IMR-90 (cell line): ENCODE data around the gene KLHDC7B. TPM values are rescaled to one million over a fixed set of nuclear protein-coding genes. Genes with fewer than 3 reads are reported as not detected.

Experiments used
- ATAC-seq: fragments of 200-7000 bp; cut with Tn5 transposase; 2 replicates; pipeline ENCODE4 v1.9.1; 2020; ENCODE audit warnings: low read depth, mild to moderate bottlenecking, moderate library complexity
- BruUV-seq: library from RNA; stranded (reverse); fragments of 400-500 nt; replicated peaks from 2 replicates; lab custom pipeline; 2021; lab: Mats Ljungman, UMichigan
- CTCF ChIA-PET: fragments of 300-600 bp; formaldehyde crosslinking; extraction: SDS; loops from one replicate; lab custom pipeline; 2021; ENCODE audit warnings: antibody characterized with exemption; lab: Yijun Ruan, JAX
- POLR2A ChIA-PET: fragments of 300-600 bp; sonication (Branson Sonifier 250); formaldehyde crosslinking; loops from one replicate; lab custom pipeline; 2022; ENCODE audit warnings: antibody characterized with exemption; ENCODE audit not compliant: unreplicated experiment; lab: Charles Lee
- DNase-seq: peaks from one replicate; pipeline ENCODE4 v3.0.0; 2013
- H2AFZ ChIP-seq: replicated peaks from 2 replicates; pipeline ENCODE3; 2013; ENCODE audit warnings: low read length, mild to moderate bottlenecking; ENCODE audit not compliant: poor library complexity
- H2AK5ac ChIP-seq: 2 replicates; pipeline ENCODE4 v1.6.1; 2013; ENCODE audit warnings: low read depth, low read length, inconsistent platforms
- H2AK9ac ChIP-seq: replicated peaks from 2 replicates; pipeline ENCODE3; 2013; ENCODE audit warnings: mild to moderate bottlenecking, low read depth, low read length, moderate library complexity; ENCODE audit not compliant: poor library complexity
- H2BK120ac ChIP-seq: 2 replicates; pipeline ENCODE4 v1.6.1; 2013; ENCODE audit warnings: low read depth, low read length, inconsistent platforms
- H2BK15ac ChIP-seq: 3 replicates; pipeline ENCODE4 v1.6.1; 2013; ENCODE audit warnings: low read depth, low read length, inconsistent platforms
- H2BK20ac ChIP-seq: 2 replicates; pipeline ENCODE4 v1.6.1; 2013; ENCODE audit warnings: low read depth, mild to moderate bottlenecking, inconsistent platforms, low read length, moderate library complexity
- H2BK5ac ChIP-seq: 2 replicates; pipeline ENCODE4 v1.6.1; 2013; ENCODE audit warnings: mild to moderate bottlenecking, low read depth, low read length, inconsistent platforms; ENCODE audit not compliant: poor library complexity, severe bottlenecking
- H3K14ac ChIP-seq: replicated peaks from 2 replicates; pipeline ENCODE4 v1.6.1; 2013; ENCODE audit warnings: low read depth, low read length, inconsistent platforms
- H3K18ac ChIP-seq: 2 replicates; pipeline ENCODE4 v1.6.1; 2013; ENCODE audit warnings: low read depth, low read length, control low read depth
- H3K23ac ChIP-seq: 2 replicates; pipeline ENCODE4 v1.6.1; 2013; ENCODE audit warnings: low read depth, low read length, inconsistent platforms
- H3K27ac ChIP-seq: 2 replicates; pipeline ENCODE4 v1.5.1; 2013; ENCODE audit warnings: mild to moderate bottlenecking, control low read depth, low read length; ENCODE audit not compliant: insufficient read depth
- H3K27me3 ChIP-seq: 2 replicates; pipeline ENCODE4 v1.6.1; 2013; ENCODE audit warnings: low read length; ENCODE audit not compliant: control insufficient read depth, insufficient read depth
- H3K36me3 ChIP-seq: 2 replicates; pipeline ENCODE4 v1.6.1; 2013; ENCODE audit warnings: low read length, mixed read lengths; ENCODE audit not compliant: control insufficient read depth, insufficient read depth
- H3K4ac ChIP-seq: 2 replicates; pipeline ENCODE4 v1.6.1; 2013; ENCODE audit warnings: low read depth, low read length, inconsistent platforms
- H3K4me1 ChIP-seq: 2 replicates; pipeline ENCODE4 v1.6.1; 2013; ENCODE audit warnings: low read length, mixed read lengths; ENCODE audit not compliant: control insufficient read depth, insufficient read depth
- H3K4me2 ChIP-seq: 2 replicates; pipeline ENCODE4 v1.6.1; 2013; ENCODE audit warnings: low read depth, mild to moderate bottlenecking, control low read depth, low read length, moderate library complexity
- H3K4me3 ChIP-seq: 2 replicates; pipeline ENCODE4 v1.5.1; 2013; ENCODE audit warnings: low read depth, mild to moderate bottlenecking, control low read depth, low read length, moderate library complexity; ENCODE audit not compliant: insufficient read depth
- H3K56ac ChIP-seq: 2 replicates; pipeline ENCODE4 v1.6.1; 2013; ENCODE audit warnings: low read length, inconsistent platforms; ENCODE audit not compliant: insufficient read depth; ENCODE audit errors: extremely low read depth
- H3K79me1 ChIP-seq, 2 experiments: 2 replicates each; pipeline ENCODE4 v1.6.1; 2013; ENCODE audit warnings: low read length in 2 of 2, inconsistent platforms in 1 of 2, low read depth in 1 of 2
- H3K9ac ChIP-seq: 2 replicates; pipeline ENCODE4 v1.6.1; 2013; ENCODE audit warnings: low read depth, low read length, control low read depth
- H3K9me1 ChIP-seq: 2 replicates; pipeline ENCODE4 v1.6.1; 2013; ENCODE audit warnings: low read length, inconsistent platforms; ENCODE audit not compliant: insufficient read depth
- H3K9me3 ChIP-seq: 2 replicates; pipeline ENCODE4 v1.6.1; 2013; ENCODE audit warnings: low read length; ENCODE audit not compliant: control insufficient read depth, insufficient read depth
- H4K20me1 ChIP-seq: 2 replicates; pipeline ENCODE4 v1.6.1; 2013; ENCODE audit warnings: low read length, inconsistent platforms; ENCODE audit not compliant: insufficient read depth
- H4K5ac ChIP-seq: 2 replicates; pipeline ENCODE4 v1.6.1; 2013; ENCODE audit warnings: mild to moderate bottlenecking, low read depth, low read length, control low read depth
- H4K8ac ChIP-seq, 2 experiments: 2 replicates each; pipeline ENCODE4 v1.6.1; 2013; ENCODE audit warnings: low read depth in 2 of 2, low read length in 2 of 2, control low read depth in 1 of 2, inconsistent platforms in 1 of 2
- H4K91ac ChIP-seq: 2 replicates; pipeline ENCODE4 v1.6.1; 2013; ENCODE audit warnings: low read depth, low read length, inconsistent platforms; ENCODE audit not compliant: insufficient read depth
- BHLHE40 ChIP-seq: fragments of 150-350 bp; IDR thresholded peaks from 2 replicates; pipeline ENCODE4 v1.6.1; 2016; ENCODE audit warnings: mild to moderate bottlenecking, low read depth, low read length
- MAFK ChIP-seq: IDR thresholded peaks from 2 replicates; pipeline ENCODE4 v1.6.1; 2012; ENCODE audit warnings: low read depth, low read length, improper control_type of control experiment
- MAZ ChIP-seq: IDR thresholded peaks from 2 replicates; pipeline ENCODE4 v1.6.1; 2012; ENCODE audit warnings: low read depth, mild to moderate bottlenecking, low read length, improper control_type of control experiment, moderate library complexity, borderline replicate concordance
- MXI1 ChIP-seq: IDR thresholded peaks from 2 replicates; pipeline ENCODE4 v1.6.1; 2012; ENCODE audit warnings: low read depth, mild to moderate bottlenecking, low read length, moderate library complexity, borderline replicate concordance
- RCOR1 ChIP-seq: IDR thresholded peaks from 2 replicates; pipeline ENCODE4 v1.6.1; 2012; ENCODE audit warnings: mild to moderate bottlenecking, low read length, improper control_type of control experiment; ENCODE audit not compliant: insufficient replicate concordance
- RFX5 ChIP-seq: IDR thresholded peaks from 2 replicates; pipeline ENCODE4 v1.8.0; 2012; ENCODE audit warnings: low read depth, mild to moderate bottlenecking, low read length, moderate library complexity
- WGBS, 2 experiments: methylation state at CpG; one replicate each; pipeline versions ENCODE4 v1.1.5 to v1.1.7; 2013; ENCODE audit warnings: missing lambda C conversion rate in 2 of 2; ENCODE audit not compliant: insufficient read length in 1 of 2; ENCODE audit errors: extremely low coverage in 2 of 2; 5-methylcytosine and 5-hydroxymethylcytosine counted together
- dilution Hi-C: fragments of 300-500 bp; cut with HindIII; formaldehyde crosslinking; loops from one replicate; pipeline ENCODE4 v1.14.3; 2018; ENCODE audit warnings: low sequenced_read_pairs; ENCODE audit not compliant: unreplicated experiment
- in situ Hi-C: fragments of 300-500 bp; cut with MboI; formaldehyde crosslinking; loops from 3 replicates; pipeline ENCODE4 v1.14.3; 2019; ENCODE audit warnings: low sequenced_read_pairs, inconsistent platforms, mixed read lengths
- intact Hi-C: fragments of 100-400 bp; cut with micrococcal nuclease; formaldehyde crosslinking; loops from 2 replicates; pipeline ENCODE4 v1.10.0; 2022
- polyA plus RNA-seq, 3 experiments: library from polyadenylated mRNA; depleted of rRNA; stranded (reverse); fragments of >200 nt; gene quantifications; 2 replicates each; pipeline ENCODE4 v1.2.3, GENCODE V29; 2012; ENCODE audit warnings: low replicate concordance in 1 of 3
- total RNA-seq: library from RNA; depleted of rRNA; stranded (reverse); fragments of >200 nt; gene quantifications from 2 replicates; pipeline ENCODE4 v1.2.3, GENCODE V29; 2012

Gene KLHDC7B
- total and polyA plus RNA-seq, 2 of the 4 experiments (the other 2 are of a cell fraction) = 0.05 TPM; not detected in 1

GRCh38 chr22:50578776-50579310 lies 33.1 kb downstream of the KLHDC7B start:
- Histone ChIP-seq H3K9me1 (peaks cover 28% of the 10 kb centered on the region), H2BK20ac (no peak overlapping the region), H3K56ac (no peak overlapping the region), H3K4me3 (no peak overlapping the region), H3K27ac (peak overlapping the region; percentile 9; the same call in 1 of the 2 replicates), H3K4ac (peak overlapping the region; percentile 12), H4K20me1 (no peaks in the 10 kb centered on the region), H2BK120ac (peak overlapping the region; percentile 1; the same call in 1 of the 2 replicates), H3K4me1 (peaks cover 17% of the 10 kb centered on the region), H4K5ac (no peak overlapping the region), H3K79me1 (peaks cover 17 to 38% of the 10 kb centered on the region in 2 experiments), H3K27me3 (no peaks in the 10 kb centered on the region), H3K18ac (no peak overlapping the region), H3K14ac (peak overlapping the region; percentile 65; the same call in 1 of the 2 replicates), H3K23ac (no peak overlapping the region; the same call in 1 of the 2 replicates), H2BK15ac (no peak overlapping the region; the same call in 2 of the 3 replicates), H2BK5ac (no peak overlapping the region), H2AK9ac (peak overlapping the region; percentile 8), H3K9ac (no peak overlapping the region), H3K9me3 (no peaks in the 10 kb centered on the region), H3K4me2 (peak overlapping the region; percentile 4; the same call in 1 of the 2 replicates), H3K36me3 (peaks cover 4% of the 10 kb centered on the region; the same call in 1 of the 2 replicates), H2AFZ (peak overlapping the region; percentile 35), H2AK5ac (no peak overlapping the region; the same call in 1 of the 2 replicates), H4K91ac (0 out of 2 replicates have a peak overlapping the region, but pooled peaks have one; percentile 19), H4K8ac (peak overlapping the region in 1 of 2 experiments; percentile 73; a peak in 1 of 4 replicates)
- no peak for ATAC-seq
- intact Hi-C loops (loop anchor here (5.0 kb wide), 1 partner anchor 43 kb away; no protein-coding TSS in a partner anchor), in situ Hi-C loops (loop anchor here (5.0 kb wide), 1 partner anchor 52 kb away; the partner anchor contains the start of gene SCO2), dilution Hi-C loops (no loop called here)
- 17% methylated on average over 1 of the region's 8 CpGs; no CpG with 5 or more reads in 1 of the 2 experiments for WGBS, 2 experiments
- ChIA-PET POLR2A (interaction anchor here (0.6 kb wide), 1 partner anchor 53 kb away, joined by 3 read pairs; no protein-coding TSS in a partner anchor), CTCF (no interaction called here)
- TF ChIP-seq RFX5 (no peak), MAZ (no peak), BHLHE40 (no peak), MAFK (no peak), MXI1 (no peak), RCOR1 (no peak)
- BruUV-seq = no TSS peak
- no peak for DNase-seq
